Subcutaneous adipose tissue (tissue), 4 donors: ENCODE data around the gene C18orf32. TPM values are rescaled to one million over a fixed set of nuclear protein-coding genes. Genes with fewer than 3 reads are reported as not detected.

ENCODE experiments used
- total RNA-seq, 4 donors: library from RNA; depleted of rRNA; stranded (reverse); fragments of >200 nt; gene quantifications; one replicate each; pipeline ENCODE4 v1.1.0, GENCODE V29; 2016
- TF ChIP-seq, protein P1 (sequence below): fragments of 450-650 bp; IDR thresholded peaks from one replicate; pipeline ENCODE4 v1.5.1; 2016; ENCODE audit warnings: low read depth, mild to moderate bottlenecking, control low read depth, antibody characterized with exemption, moderate library complexity

C18orf32 gene
- 10 to 100 TPM; 22.2 to 55.8 (median 31.4) TPM for total RNA-seq

DNA sequence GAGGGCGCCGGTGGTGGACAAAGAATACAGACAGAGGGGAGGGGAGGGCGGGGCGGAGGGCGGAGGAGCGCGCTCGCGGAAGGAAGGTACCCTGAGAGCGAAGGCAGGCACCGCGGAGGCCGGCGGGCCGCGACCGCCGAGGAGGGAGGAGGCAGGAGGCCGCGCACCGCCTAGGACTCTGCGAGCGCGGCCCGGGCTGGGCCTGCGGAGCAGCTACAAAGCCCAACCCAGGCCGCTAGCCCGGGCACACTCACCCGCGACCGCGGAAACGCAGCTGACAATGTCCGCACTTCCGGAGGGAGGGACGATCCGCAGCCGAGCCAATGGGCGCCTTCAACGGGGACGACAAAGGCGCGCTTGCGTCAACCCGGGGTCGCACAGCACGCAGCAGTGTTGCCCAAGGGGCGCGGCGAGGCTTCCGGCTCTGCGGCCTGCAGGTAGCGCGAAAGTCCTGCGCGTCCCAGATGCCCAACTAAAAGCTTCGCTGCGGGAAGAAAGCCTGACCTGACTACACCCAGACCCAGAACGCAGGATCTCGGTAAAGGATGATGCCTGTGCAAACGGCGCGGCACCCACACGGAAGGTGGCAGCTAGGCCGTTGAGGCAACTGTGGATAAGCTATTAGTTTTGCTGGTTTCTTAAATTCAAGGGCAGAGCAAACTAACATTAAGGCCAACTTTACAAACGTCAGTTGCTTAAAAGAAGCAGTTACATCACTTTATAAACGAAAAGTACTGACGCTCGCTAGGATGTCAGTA is at the start of gene C18orf32:
Gene C18orf32 (minus strand): TSS at position 282 of the 758 bp plus-strand sequence. CDS start 3,486 bp downstream, outside the sequence.
- TF ChIP-seq, protein P1, sequence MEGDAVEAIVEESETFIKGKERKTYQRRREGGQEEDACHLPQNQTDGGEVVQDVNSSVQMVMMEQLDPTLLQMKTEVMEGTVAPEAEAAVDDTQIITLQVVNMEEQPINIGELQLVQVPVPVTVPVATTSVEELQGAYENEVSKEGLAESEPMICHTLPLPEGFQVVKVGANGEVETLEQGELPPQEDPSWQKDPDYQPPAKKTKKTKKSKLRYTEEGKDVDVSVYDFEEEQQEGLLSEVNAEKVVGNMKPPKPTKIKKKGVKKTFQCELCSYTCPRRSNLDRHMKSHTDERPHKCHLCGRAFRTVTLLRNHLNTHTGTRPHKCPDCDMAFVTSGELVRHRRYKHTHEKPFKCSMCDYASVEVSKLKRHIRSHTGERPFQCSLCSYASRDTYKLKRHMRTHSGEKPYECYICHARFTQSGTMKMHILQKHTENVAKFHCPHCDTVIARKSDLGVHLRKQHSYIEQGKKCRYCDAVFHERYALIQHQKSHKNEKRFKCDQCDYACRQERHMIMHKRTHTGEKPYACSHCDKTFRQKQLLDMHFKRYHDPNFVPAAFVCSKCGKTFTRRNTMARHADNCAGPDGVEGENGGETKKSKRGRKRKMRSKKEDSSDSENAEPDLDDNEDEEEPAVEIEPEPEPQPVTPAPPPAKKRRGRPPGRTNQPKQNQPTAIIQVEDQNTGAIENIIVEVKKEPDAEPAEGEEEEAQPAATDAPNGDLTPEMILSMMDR: no peak

DNA sequence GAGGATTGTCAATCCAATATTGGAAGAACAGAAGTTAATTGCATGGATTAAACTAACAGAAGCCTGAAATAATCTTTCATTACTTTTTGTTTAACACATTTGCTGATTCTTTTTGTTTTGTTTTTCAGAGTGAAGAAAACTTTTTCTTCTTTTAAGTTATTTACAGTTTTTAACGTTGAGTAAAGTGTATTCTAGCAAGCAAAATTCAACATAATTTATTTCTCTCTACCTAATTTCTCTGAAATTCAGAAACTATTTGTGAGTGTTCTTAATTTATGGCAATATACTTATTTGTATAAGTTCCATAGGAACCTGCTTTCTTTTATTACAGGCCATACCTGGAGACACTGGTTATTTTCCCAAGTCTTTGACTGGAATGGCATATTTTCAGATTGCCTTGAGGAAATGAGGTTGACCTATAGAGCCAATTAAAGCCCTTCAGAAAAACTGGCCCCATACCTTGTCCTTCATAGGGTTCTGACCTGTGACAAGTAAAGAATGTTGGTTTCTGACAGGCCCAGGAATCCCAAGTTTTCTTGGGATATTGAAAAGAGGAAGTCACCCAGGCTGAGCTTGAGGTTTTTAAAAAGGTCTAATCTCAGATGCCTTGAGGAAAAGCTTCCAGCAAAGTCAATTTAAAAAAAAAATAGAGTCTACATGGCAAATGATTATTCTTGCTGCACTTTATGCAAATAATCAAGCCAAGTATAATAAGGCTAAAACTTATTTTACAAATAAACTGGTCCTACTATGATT is 48.0 kb upstream of the C18orf32 start:
- TF ChIP-seq, protein P1: no peak

DNA sequence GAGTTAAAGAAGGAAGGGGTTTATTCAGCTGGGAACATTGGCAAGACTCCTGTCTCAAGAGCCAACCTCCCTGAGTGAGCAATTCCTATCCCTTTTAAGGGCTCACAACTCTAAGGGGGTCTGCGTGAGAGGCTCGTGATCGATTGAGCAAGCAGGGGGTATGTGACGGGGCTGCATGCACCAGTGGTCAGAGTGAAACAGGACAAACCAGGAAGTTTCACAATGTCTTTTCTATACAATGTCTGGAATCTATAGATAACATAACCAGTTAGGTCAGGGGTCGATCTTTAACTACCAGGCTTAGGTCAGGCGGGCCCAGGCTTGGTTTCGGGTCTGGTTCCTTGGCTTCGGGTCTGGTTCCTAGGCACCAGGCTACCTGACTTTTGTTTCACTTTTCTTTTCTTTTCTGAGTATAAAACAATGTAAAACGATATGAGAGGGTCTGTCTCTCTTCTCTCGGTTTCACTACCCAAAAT is 44.7 kb upstream of the C18orf32 start:
- TF ChIP-seq, protein P1: no peak

DNA sequence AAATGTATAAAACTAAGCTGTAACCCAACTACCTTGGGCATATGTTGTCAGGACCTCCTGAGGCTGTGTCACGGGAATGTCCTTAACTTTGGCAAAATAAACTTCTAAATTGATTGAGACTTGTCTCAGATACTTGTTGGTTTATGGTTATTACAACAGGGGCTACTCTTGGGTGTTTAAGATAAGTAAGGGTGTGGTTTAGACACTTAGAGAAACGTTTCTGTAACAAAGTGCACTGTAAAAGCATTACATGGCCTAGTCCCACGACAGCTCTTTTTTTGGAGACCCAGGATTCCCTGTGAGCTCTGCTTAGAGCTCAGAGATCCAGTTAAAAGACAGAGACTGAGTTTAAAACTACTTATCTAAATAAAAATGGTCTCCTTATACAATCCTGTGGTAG is 42.6 kb upstream of the C18orf32 start:
- TF ChIP-seq, protein P1: no peak

DNA sequence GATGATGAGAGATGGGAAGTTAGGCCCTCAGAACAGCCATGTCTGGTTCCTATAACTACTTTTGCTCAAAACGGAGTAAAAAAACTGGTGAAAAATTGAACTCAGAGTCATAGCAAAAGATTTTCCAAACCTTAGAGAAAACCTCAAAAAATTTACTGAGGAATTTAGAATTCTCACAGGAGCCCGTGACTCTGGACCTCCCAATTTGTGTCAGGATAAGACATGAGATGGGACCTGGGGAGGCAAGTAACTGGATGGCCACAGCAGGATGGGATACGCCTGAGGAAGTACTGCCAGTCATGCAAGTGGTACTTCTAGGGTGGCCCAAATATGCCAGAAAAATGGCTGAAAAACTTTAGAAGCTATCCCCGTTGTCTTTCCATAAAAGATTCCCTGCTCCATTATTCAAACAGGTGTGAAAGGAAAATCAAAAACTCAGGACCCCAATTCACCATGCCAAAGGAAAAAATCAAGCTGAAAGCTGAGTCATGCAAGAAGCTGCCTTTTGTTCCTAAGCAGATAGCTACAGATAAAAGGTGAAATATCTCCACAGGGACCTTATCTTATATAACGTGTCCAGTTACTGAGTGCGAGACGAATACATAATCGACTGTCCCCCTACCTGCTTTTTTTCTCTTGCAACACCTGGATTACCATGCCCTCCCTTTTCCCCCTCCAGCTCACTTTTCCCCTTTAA is 40.7 kb upstream of the C18orf32 start:
- TF ChIP-seq, protein P1: no peak

DNA sequence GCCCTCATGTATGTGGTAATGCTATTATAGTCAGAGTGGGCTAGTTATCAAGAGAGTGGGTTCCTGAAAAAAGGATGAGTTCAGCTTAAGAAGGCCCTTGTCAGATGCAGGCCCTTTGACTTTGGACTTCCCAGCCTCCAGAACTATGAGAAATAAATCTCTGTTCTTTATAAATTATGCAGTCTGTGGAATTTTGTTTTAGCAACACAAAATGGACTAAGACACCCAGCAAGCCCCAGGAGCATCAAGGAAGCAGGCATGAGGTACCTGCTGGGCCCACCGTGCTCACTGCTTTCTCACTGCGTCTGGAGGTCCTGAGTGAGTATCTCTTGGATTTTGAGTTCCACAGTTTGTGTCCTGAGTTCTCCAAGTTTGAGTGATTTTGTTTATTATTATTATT is 38.9 kb upstream of the C18orf32 start:
- TF ChIP-seq, protein P1: no peak

DNA sequence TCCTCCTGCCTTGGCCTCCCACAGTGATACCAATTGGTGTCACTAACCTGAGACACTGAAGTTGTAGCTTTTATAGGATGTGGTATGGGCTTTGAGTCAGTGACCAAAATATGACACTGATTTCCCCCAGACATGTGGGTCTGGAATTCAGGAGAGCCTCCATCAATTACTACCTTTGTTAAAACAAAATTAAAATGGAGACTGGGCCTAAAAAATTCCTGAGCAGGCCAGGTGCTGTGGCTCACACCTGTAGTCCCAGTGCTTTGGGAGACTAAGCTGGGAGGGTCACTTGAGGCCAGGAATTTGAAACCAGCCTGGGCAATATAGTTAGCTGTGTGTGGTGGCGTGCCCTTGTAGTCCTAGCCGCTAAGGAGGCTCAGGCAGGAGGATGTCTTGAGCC is 37.9 kb upstream of the C18orf32 start:
- TF ChIP-seq, protein P1: no peak
